ENCODE data around the gene NKAPD1. TPM values are rescaled to one million over a fixed set of nuclear protein-coding genes. Genes with fewer than 3 reads are reported as not detected.
A peak's percentile ranks its signal among the peaks of the same experiment; 100 is the strongest.

NKAPD1 gene
- polyA plus RNA-seq, 1 experiment = 8.6 TPM

DNA sequence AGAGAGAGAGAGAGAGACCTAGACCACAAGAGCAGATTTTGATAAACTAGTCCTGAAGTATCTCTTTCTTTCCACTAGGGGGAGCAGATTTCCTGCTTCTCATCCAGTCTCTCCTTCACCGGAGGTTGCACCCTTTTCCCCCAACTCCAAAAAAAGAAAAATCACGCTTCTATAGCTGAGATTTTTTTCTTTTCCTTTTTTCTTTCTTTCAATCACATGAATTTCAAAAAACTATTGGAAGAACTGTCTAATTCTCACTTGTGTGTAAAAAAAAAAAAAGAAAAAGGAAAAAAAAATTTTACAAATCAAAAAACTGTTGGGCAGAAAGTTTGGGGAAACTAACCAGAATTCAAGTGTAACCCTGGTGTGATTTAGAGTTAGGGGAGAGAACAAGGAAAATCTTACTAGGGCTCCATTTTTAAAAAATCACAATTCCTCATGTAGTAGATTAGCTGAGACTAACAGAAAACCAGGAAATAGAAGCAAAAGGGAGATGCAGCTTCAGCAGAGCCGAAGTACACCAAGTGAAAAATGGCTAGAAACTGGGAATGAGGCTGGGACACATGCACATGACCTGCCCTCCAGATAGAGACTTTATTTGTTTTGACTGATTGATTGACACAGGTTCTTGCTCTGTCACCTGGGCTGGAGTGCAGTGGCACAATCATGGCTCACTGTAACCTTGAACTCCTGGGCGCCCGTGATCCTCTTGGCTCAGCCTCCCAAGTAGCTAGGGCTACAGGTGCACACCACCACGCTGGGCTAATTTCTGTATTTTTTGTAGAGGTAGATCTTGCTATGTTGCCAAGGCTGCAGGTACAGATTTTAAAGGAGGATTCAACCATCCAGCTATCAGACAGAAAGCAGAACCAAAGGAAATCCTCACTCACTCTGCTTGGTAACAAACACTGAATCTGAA, 39.7 kb downstream of the NKAPD1 start:
- H3K36me3 ChIP-seq (ENCODE audit: control insufficient read depth, insufficient read depth, low read length) = no peaks in the 10 kb centered on the region
- DNase-seq (ENCODE audit: low read depth) = no peak
- H3K27me3 ChIP-seq (ENCODE audit: control insufficient read depth, insufficient read depth, low read length) = no peaks in the 10 kb centered on the region
- TF ChIP-seq, protein P1, sequence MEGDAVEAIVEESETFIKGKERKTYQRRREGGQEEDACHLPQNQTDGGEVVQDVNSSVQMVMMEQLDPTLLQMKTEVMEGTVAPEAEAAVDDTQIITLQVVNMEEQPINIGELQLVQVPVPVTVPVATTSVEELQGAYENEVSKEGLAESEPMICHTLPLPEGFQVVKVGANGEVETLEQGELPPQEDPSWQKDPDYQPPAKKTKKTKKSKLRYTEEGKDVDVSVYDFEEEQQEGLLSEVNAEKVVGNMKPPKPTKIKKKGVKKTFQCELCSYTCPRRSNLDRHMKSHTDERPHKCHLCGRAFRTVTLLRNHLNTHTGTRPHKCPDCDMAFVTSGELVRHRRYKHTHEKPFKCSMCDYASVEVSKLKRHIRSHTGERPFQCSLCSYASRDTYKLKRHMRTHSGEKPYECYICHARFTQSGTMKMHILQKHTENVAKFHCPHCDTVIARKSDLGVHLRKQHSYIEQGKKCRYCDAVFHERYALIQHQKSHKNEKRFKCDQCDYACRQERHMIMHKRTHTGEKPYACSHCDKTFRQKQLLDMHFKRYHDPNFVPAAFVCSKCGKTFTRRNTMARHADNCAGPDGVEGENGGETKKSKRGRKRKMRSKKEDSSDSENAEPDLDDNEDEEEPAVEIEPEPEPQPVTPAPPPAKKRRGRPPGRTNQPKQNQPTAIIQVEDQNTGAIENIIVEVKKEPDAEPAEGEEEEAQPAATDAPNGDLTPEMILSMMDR (IDR thresholded peaks at IDR 0.05; ENCODE audit: insufficient read depth, low read depth, low read length) = peak; percentile 69
- ChIA-PET CTCF (interaction anchor here (0.7 to 6.1 kb wide), 35 partner anchors 9 to 171 kb away, joined by 3 to 58 read pairs (median 4); partner anchors contain the start of gene BCO2), POLR2A (no interaction called here)
- H3K4me3 ChIP-seq (ENCODE audit: low read depth, low read length) = no peak overlapping the region

DNA sequence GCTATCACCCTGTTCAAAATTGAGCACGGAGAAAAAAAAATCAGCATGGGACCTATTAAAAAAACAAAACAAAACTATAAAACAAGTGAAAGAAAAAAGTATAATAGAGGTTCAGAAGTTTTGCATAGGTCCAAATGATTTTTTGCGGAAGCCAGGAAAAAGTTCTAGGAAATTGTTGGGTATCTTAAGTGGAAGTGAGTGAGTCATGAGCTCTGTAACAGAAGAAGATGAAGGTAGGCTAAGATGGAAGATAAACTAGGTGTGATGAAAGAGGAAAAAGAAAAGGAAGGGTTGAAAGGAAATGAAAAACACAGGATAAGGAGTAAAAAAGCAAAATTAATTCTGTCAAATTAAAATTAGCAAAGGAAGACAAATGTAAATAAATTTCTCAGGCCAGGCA, 40.4 kb downstream of the NKAPD1 start:
- ChIA-PET POLR2A (no interaction called here), CTCF (interaction anchor here (0.8 to 6.1 kb wide), 22 partner anchors 8 to 168 kb away, joined by 3 to 58 read pairs (median 5); partner anchors contain the start of gene BCO2)
- Histone ChIP-seq H3K27me3 (ENCODE audit: control insufficient read depth, insufficient read depth, low read length) (no peaks in the 10 kb centered on the region), H3K4me3 (ENCODE audit: low read depth, low read length) (no peak overlapping the region), H3K36me3 (ENCODE audit: control insufficient read depth, insufficient read depth, low read length) (no peaks in the 10 kb centered on the region)
- no peak for DNase-seq (ENCODE audit: low read depth)
- TF ChIP-seq, protein P1 (IDR thresholded peaks at IDR 0.05; ENCODE audit: insufficient read depth, low read depth, low read length) = no peak

DNA sequence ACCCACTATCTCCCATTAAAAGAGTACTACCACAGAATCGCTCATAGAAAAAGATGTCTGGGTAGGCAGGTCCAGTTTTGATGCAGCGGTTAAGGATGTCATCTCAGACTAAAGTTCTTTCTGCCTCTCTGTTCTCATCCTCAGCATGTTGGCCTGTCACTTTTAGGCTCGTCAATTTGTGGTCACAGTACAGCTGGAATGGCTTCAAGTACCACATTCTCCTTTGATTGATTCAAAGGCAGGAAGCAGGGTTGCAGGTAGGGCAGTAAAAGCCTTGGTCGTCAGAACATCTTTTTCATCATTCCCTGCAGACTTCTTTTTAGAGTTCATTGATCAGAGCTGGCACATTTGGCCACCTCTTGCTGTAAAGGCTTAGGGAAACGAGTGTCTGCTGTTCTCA, 41.3 kb downstream of the NKAPD1 start:
- ChIA-PET POLR2A (no interaction called here), CTCF (interaction anchor here (1.0 to 4.5 kb wide), 4 partner anchors 59 to 165 kb away, joined by 4 to 40 read pairs (median 18); partner anchors contain the start of gene BCO2)
- H3K36me3 ChIP-seq (ENCODE audit: control insufficient read depth, insufficient read depth, low read length) = no peaks in the 10 kb centered on the region
- no peak overlapping the region for H3K4me3 ChIP-seq (ENCODE audit: low read depth, low read length)
- H3K27me3 ChIP-seq (ENCODE audit: control insufficient read depth, insufficient read depth, low read length) = no peaks in the 10 kb centered on the region
- TF ChIP-seq, protein P1 (IDR thresholded peaks at IDR 0.05; ENCODE audit: insufficient read depth, low read depth, low read length) = no peak
- no peak for DNase-seq (ENCODE audit: low read depth)

DNA sequence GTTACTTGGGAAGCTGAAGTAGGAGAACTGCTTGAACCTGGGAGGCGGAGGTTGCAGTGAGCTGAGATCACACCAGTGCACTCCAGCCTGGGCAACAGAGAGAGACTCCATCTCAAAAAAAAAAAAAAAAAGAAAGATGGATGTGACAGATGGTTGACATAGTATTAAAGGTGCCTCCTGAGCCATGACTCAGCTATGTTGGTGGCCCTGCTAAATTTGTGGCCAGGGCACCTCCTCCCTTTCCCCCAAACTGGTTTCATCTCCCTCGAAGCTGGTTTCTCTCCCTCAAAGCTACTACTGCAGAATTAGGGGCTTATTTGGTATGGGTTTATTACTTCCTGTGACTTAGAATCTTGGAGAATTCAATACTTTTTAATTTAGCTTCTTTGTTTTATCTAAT, 44.1 kb downstream of the NKAPD1 start:
- H3K27me3 ChIP-seq (ENCODE audit: control insufficient read depth, insufficient read depth, low read length) = no peaks in the 10 kb centered on the region
- H3K36me3 ChIP-seq (ENCODE audit: control insufficient read depth, insufficient read depth, low read length) = no peaks in the 10 kb centered on the region
- TF ChIP-seq, protein P1 (IDR thresholded peaks at IDR 0.05; ENCODE audit: insufficient read depth, low read depth, low read length) = no peak
- ChIA-PET CTCF (interaction anchor here (0.6 to 3.0 kb wide), 3 partner anchors 57 to 1676 kb away, joined by 3 to 17 read pairs (median 4); partner anchors contain the start of gene BCO2), POLR2A (no interaction called here)
- DNase-seq (ENCODE audit: low read depth) = no peak
- no peak overlapping the region for H3K4me3 ChIP-seq (ENCODE audit: low read depth, low read length)

DNA sequence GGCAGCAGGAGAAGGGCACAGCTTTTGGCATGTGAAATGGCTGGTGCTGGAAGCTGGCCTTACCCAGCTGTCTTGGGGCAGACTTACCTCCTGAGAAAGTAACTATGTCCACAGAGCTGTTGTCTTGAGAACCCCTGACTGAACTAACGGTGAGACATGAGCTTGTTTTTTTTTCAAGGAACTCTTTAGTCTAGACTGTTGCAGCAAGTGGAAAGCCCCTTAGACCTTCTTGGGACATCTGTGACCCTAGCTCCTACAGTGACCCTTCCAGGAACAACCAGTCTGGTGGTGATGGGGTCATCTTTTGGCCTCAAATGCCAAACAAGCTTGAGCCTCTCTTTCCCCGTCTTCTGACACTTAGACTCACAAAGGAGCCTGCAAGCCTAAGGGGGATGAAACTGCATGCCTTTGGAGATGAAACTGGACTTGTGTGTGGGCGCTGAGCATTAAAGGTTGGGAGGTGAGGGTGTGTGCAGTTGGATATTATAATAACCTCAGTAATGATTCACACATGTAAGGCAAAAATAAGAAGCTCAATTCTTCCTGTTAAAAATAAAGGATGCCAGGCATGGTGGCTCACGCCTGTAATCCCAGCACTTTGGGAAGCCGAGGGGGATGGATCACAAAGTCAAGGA, 48.0 kb downstream of the NKAPD1 start:
- POLR2A ChIA-PET = interaction anchor here (0.6 kb wide), 1 partner anchor 17 kb away, joined by 4 read pairs; no protein-coding TSS in a partner anchor
- Histone ChIP-seq H3K4me3 (ENCODE audit: low read depth, low read length) (no peak overlapping the region), H3K27me3 (ENCODE audit: control insufficient read depth, insufficient read depth, low read length) (no peaks in the 10 kb centered on the region), H3K36me3 (ENCODE audit: control insufficient read depth, insufficient read depth, low read length) (no peaks in the 10 kb centered on the region)
- TF ChIP-seq, protein P1 (IDR thresholded peaks at IDR 0.05; ENCODE audit: insufficient read depth, low read depth, low read length) = no peak
- DNase-seq (ENCODE audit: low read depth) = no peak
- CTCF ChIA-PET = interaction anchor here (0.6 to 1.9 kb wide), 6 partner anchors 9 to 331 kb away, joined by 3 to 11 read pairs (median 3); partner anchors contain the start of gene BCO2
